ENCODE data around the gene TMEM234.

The TMEM234 gene

GRCh38 chr1:32170991-32171390, 51.2 kb downstream of the TMEM234 start:
- no peak for DNase-seq
